Fibroblast of the aortic adventitia (primary cell): ENCODE measurements around the gene KIF25. TPM values are rescaled to one million over a fixed set of nuclear protein-coding genes. Genes with fewer than 3 reads are reported as not detected.

Experiments
- DNase-seq: peaks from one replicate; pipeline ENCODE4 v3.0.0-alpha.2; 2010; ENCODE audit warnings: low read depth
- H3K4me3 ChIP-seq: 2 replicates; pipeline ENCODE4 v1.5.1; 2011; ENCODE audit warnings: low read depth, mild to moderate bottlenecking, control low read depth, low read length, moderate library complexity
- CTCF ChIP-seq: IDR thresholded peaks from 2 replicates; pipeline ENCODE4 v1.5.1; 2011; ENCODE audit warnings: mild to moderate bottlenecking, low read length, control low read depth, inconsistent platforms; ENCODE audit not compliant: insufficient read depth
- total RNA-seq: library from RNA; depleted of rRNA; stranded (reverse); fragments of >200 nt; gene quantifications from 2 replicates; pipeline ENCODE4 v1.2.3, GENCODE V29; 2012; ENCODE audit warnings: low replicate concordance

The KIF25 gene
- total RNA-seq, 1 donor, result not detected

GRCh38 chr6:167979436-167980139 lies 17.9 kb upstream of the KIF25 start:
- TF ChIP-seq CTCF, result no peak
- H3K4me3 ChIP-seq, result no peak overlapping the region
- DNase-seq, result no peak

- no peak for TF ChIP-seq CTCF
- no peak for DNase-seq
- H3K4me3 ChIP-seq, result no peak overlapping the region
Observed at GRCh38 chr6:167980911-167981580, 16.4 kb upstream of the KIF25 start.

- no peak for TF ChIP-seq CTCF
- DNase-seq, result no peak
- no peak overlapping the region for H3K4me3 ChIP-seq
Observed at GRCh38 chr6:167981916-167982462, 15.5 kb upstream of the KIF25 start.

- no peak for TF ChIP-seq CTCF
- no peak overlapping the region for H3K4me3 ChIP-seq
- DNase-seq, result no peak
Observed at GRCh38 chr6:167984144-167984719, 13.2 kb upstream of the KIF25 start.

- no peak for TF ChIP-seq CTCF
- H3K4me3 ChIP-seq, result no peak overlapping the region
- DNase-seq, result no peak
Observed at GRCh38 chr6:167984876-167985604, 12.4 kb upstream of the KIF25 start.

- DNase-seq, result no peak
- H3K4me3 ChIP-seq, result no peak overlapping the region
- no peak for TF ChIP-seq CTCF
Observed at GRCh38 chr6:167985911-167986595, 11.4 kb upstream of the KIF25 start.
